GM18517 (cell line): Measurements from ENCODE around the gene LETMD1.

Experiments used
- ATAC-seq: cut with Tn5 transposase; IDR thresholded peaks from one replicate; pipeline ENCODE4 v1.9.1; 2021; ENCODE audit warnings: mild to moderate bottlenecking, moderate library complexity; ENCODE audit not compliant: unreplicated experiment

Gene LETMD1

GRCh38 chr12:51025836-51026638, 22.1 kb upstream of the LETMD1 start, which contains the start of gene SLC11A2:
Gene SLC11A2, minus strand, starts transcription at chr12:51026384. Its CDS starts 15,656 bp downstream, at chr12:51010728.
- peak; percentile 77 for ATAC-seq

- no peak for ATAC-seq
Measured at GRCh38 chr12:51027342-51027835, 20.7 kb upstream of the LETMD1 start.

GRCh38 chr12:51028126-51028812, 19.9 kb upstream of the LETMD1 start:
- no peak for ATAC-seq

- no peak for ATAC-seq
Measured at GRCh38 chr12:51028813-51029150, 19.3 kb upstream of the LETMD1 start.

- ATAC-seq: no peak
Measured at GRCh38 chr12:51033048-51033447, 15.1 kb upstream of the LETMD1 start.

GRCh38 chr12:51033457-51034089, 14.6 kb upstream of the LETMD1 start:
- ATAC-seq: no peak

GRCh38 chr12:51036279-51036678, 11.8 kb upstream of the LETMD1 start:
- ATAC-seq: no peak

GRCh38 chr12:51048661-51049251, 629 bp downstream of the LETMD1 start:
- ATAC-seq: no peak

GRCh38 chr12:51049525-51049924, 1.4 kb downstream of the LETMD1 start:
- no peak for ATAC-seq

- no peak for ATAC-seq
Measured at GRCh38 chr12:51051787-51052186, 3.7 kb downstream of the LETMD1 start.

GRCh38 chr12:51055060-51055459, 6.9 kb downstream of the LETMD1 start:
- ATAC-seq: no peak

GRCh38 chr12:51056242-51056641, 8.1 kb downstream of the LETMD1 start:
- no peak for ATAC-seq

GRCh38 chr12:51059086-51059485, 11.0 kb downstream of the LETMD1 start:
- ATAC-seq: no peak

- no peak for ATAC-seq
Measured at GRCh38 chr12:51062631-51063397, 14.7 kb downstream of the LETMD1 start.

GRCh38 chr12:51065530-51065929, 17.4 kb downstream of the LETMD1 start:
- ATAC-seq: no peak

- no peak for ATAC-seq
Measured at GRCh38 chr12:51067229-51067628, 19.1 kb downstream of the LETMD1 start.

GRCh38 chr12:51067771-51068170, 19.6 kb downstream of the LETMD1 start:
- no peak for ATAC-seq

GRCh38 chr12:51070004-51070403, 21.9 kb downstream of the LETMD1 start:
- no peak for ATAC-seq

GRCh38 chr12:51071663-51072062, 23.5 kb downstream of the LETMD1 start:
- no peak for ATAC-seq

GRCh38 chr12:51075390-51075789, 27.3 kb downstream of the LETMD1 start:
- no peak for ATAC-seq
